ENCODE results near the gene SLCO2A1. TPM values are rescaled to one million over a fixed set of nuclear protein-coding genes. Genes with fewer than 3 reads are reported as not detected.
A peak's percentile ranks its signal among the peaks of the same experiment; 100 is the strongest.

The SLCO2A1 gene
- total RNA-seq, 4 donors from 2014 or later, result 3.3 to 18.9 (median 6.0) TPM

GRCh38 chr3:134029256-134029733 lies 430 bp downstream of the SLCO2A1 start:
- TF ChIP-seq POLR2A (IDR thresholded peaks at IDR 0.05), result no peak
- TF ChIP-seq CTCF (IDR thresholded peaks at IDR 0.05), result no peak
- peak overlapping the region; percentile 48 to 83 (median 56) for H3K27ac ChIP-seq
- no peaks in the 10 kb centered on the region for H3K36me3 ChIP-seq
- 0% methylated on average over 5 of the region's 43 CpGs; no CpG with 5 or more reads in 1 of the 2 donors for WGBS, 2 donors
- DNase-seq, result no peak
- peak overlapping the region; percentile 49 to 76 (median 73) for H3K4me3 ChIP-seq
- peaks cover 0 to 44% (median 5%) of the 10 kb centered on the region in 3 donors for H3K4me1 ChIP-seq
- H3K9me3 ChIP-seq, result no peaks in the 10 kb centered on the region
- intact Hi-C loops (cut with DNase I), result no loop called here
- peaks cover 0 to 37% (median 0%) of the 10 kb centered on the region in 4 donors for H3K27me3 ChIP-seq

GRCh38 chr3:134028486-134029255 lies 1.1 kb downstream of the SLCO2A1 start:
- Histone ChIP-seq H3K4me3 (peak overlapping the region; percentile 49 to 76 (median 73)), H3K4me1 (peaks cover 0 to 44% (median 5%) of the 10 kb centered on the region in 3 donors), H3K27ac (peak overlapping the region; percentile 48 to 83 (median 56)), H3K9me3 (no peaks in the 10 kb centered on the region), H3K36me3 (no peaks in the 10 kb centered on the region), H3K27me3 (peaks cover 0 to 37% (median 0%) of the 10 kb centered on the region in 4 donors)
- TF ChIP-seq POLR2A (IDR thresholded peaks at IDR 0.05) (no peak), CTCF (IDR thresholded peaks at IDR 0.05) (no peak)
- intact Hi-C loops (cut with DNase I), result no loop called here
- 42 to 56% methylated on average over 6 to 19 of the region's 23 CpGs for WGBS, 2 donors
- no peak for DNase-seq

GRCh38 chr3:134027631-134028030 lies 2.1 kb downstream of the SLCO2A1 start:
- peak overlapping the region in 3 of 4 donors; percentile 5 to 76 (median 75) for H3K4me3 ChIP-seq
- H3K27ac ChIP-seq, result peak overlapping the region in 1 of 4 donors; percentile 59
- peaks cover 0 to 37% (median 0%) of the 10 kb centered on the region in 4 donors for H3K27me3 ChIP-seq
- peaks cover 0 to 44% (median 5%) of the 10 kb centered on the region in 3 donors for H3K4me1 ChIP-seq
- TF ChIP-seq CTCF (IDR thresholded peaks at IDR 0.05) (no peak), POLR2A (IDR thresholded peaks at IDR 0.05) (no peak)
- no peaks in the 10 kb centered on the region for H3K9me3 ChIP-seq
- WGBS, 2 donors, result 27 to 75% methylated on average over 2 of the region's 2 CpGs
- no peak for DNase-seq
- intact Hi-C loops (cut with DNase I), result no loop called here
- H3K36me3 ChIP-seq, result no peaks in the 10 kb centered on the region

- intact Hi-C loops (cut with DNase I), result no loop called here
These were observed 9.5 kb downstream of the SLCO2A1 start for GRCh38 chr3:134020135-134020680.

More at GRCh38 chr3:134020135-134020680, 9.5 kb downstream of the SLCO2A1 start:
- no peaks in the 10 kb centered on the region for H3K36me3 ChIP-seq
- H3K9me3 ChIP-seq, result no peaks in the 10 kb centered on the region
- TF ChIP-seq POLR2A (IDR thresholded peaks at IDR 0.05) (no peak), CTCF (IDR thresholded peaks at IDR 0.05) (no peak)
- H3K27ac ChIP-seq, result peak overlapping the region in 3 of 4 donors; percentile 3 to 53 (median 52)
- peak overlapping the region in 2 of 4 donors; percentile 9 to 27 for H3K4me3 ChIP-seq
- no peaks in the 10 kb centered on the region for H3K27me3 ChIP-seq
- no peak for DNase-seq
- WGBS, 2 donors, result 68 to 96% methylated on average over 13 to 18 of the region's 22 CpGs
- H3K4me1 ChIP-seq, result peaks cover 0 to 33% (median 0%) of the 10 kb centered on the region in 3 donors
